Upper lobe of left lung (tissue), 4 donors: ENCODE results near the gene ZER1.

ENCODE experiments used
- CTCF ChIP-seq, 6 experiments: fragments of 450-650 bp in 4 of 6; fragments of 200-600 bp in 2 of 6; sonication (generic) in 2 of 6; IDR thresholded peaks; one replicate each; pipeline ENCODE4 v1.5.1; 2016 to 2019; ENCODE audit warnings: antibody characterized with exemption in 6 of 6
- POLR2A ChIP-seq, 4 donors: fragments of 450-650 bp; IDR thresholded peaks; one replicate each; pipeline ENCODE4 v1.5.1; 2016 to 2017; ENCODE audit warnings: antibody characterized with exemption in 4 of 4, mild to moderate bottlenecking in 2 of 4

- TF ChIP-seq CTCF (IDR thresholded peaks at IDR 0.05) (no peak), POLR2A (IDR thresholded peaks at IDR 0.05) (no peak)
Observed at GRCh38 chr9:128765499-128765898, 6.2 kb downstream of the ZER1 start.
